Natural killer cell (primary cell): ENCODE data around the gene RPL39L. TPM values are rescaled to one million over a fixed set of nuclear protein-coding genes. Genes with fewer than 3 reads are reported as not detected.

Experiments
- ATAC-seq, 3 donors: fragments of 150-1000 bp in 2 of 3; fragments of 200-7000 bp in 1 of 3; cut with Tn5 transposase; 1 replicate in 1 of 3; 2 replicates in 2 of 3; pipeline ENCODE4 v1.10.0; 2021; ENCODE audit warnings: mild to moderate bottlenecking in 2 of 3, moderate library complexity in 2 of 3
- DNase-seq, 2 donors: peaks; one replicate each; pipeline versions ENCODE4 v3.0.0 to v3.0.0-alpha.2; 2013 to 2021; ENCODE audit warnings: mixed read lengths in 1 of 2
- H3K27ac ChIP-seq: one replicate; pipeline ENCODE4 v1.5.1; 2013; ENCODE audit warnings: mild to moderate bottlenecking, low read length
- H3K27me3 ChIP-seq: one replicate; pipeline ENCODE4 v1.6.1; 2013; ENCODE audit warnings: low read length; ENCODE audit not compliant: control insufficient read depth, insufficient read depth
- H3K36me3 ChIP-seq: one replicate; pipeline ENCODE4 v1.6.1; 2013; ENCODE audit warnings: low read length; ENCODE audit not compliant: control insufficient read depth, insufficient read depth
- H3K4me1 ChIP-seq: one replicate; pipeline ENCODE4 v1.6.1; 2013; ENCODE audit warnings: low read length; ENCODE audit not compliant: control insufficient read depth, insufficient read depth
- H3K4me3 ChIP-seq: one replicate; pipeline ENCODE4 v1.5.1; 2013; ENCODE audit warnings: low read length
- H3K9me3 ChIP-seq: one replicate; pipeline ENCODE4 v1.6.1; 2013; ENCODE audit warnings: low read length; ENCODE audit not compliant: control insufficient read depth, insufficient read depth
- H3K27ac Mint-ChIP-seq, 2 donors: one replicate each; pipeline ENCODE4 v1.8.0; 2022; ENCODE audit warnings: mild to moderate bottlenecking in 2 of 2, mixed read lengths in 2 of 2, moderate library complexity in 1 of 2
- H3K27me3 Mint-ChIP-seq, 2 donors: one replicate each; pipeline ENCODE4 v1.8.0; 2022; ENCODE audit warnings: low read depth in 2 of 2, mixed read lengths in 2 of 2
- H3K36me3 Mint-ChIP-seq: one replicate; pipeline ENCODE4 v1.8.0; 2022; ENCODE audit warnings: mixed read lengths
- H3K4me1 Mint-ChIP-seq, 2 donors: one replicate each; pipeline ENCODE4 v1.8.0; 2022; ENCODE audit warnings: mixed read lengths in 2 of 2
- H3K4me3 Mint-ChIP-seq: one replicate; pipeline ENCODE4 v1.8.0; 2022; ENCODE audit warnings: mild to moderate bottlenecking, moderate library complexity, mixed read lengths
- H3K9me3 Mint-ChIP-seq, 2 donors: one replicate each; pipeline ENCODE4 v1.8.0; 2022; ENCODE audit warnings: mixed read lengths in 2 of 2
- CTCF ChIP-seq: fragments of 200-600 bp; IDR thresholded peaks from one replicate; pipeline ENCODE4 v1.8.0; 2022; ENCODE audit warnings: antibody characterized with exemption
- WGBS: methylation state at CpG from one replicate; pipeline ENCODE4 v1.1.7; 2013; ENCODE audit warnings: missing lambda C conversion rate; ENCODE audit not compliant: insufficient coverage; 5-methylcytosine and 5-hydroxymethylcytosine counted together
- intact Hi-C: fragments of 100-400 bp; cut with micrococcal nuclease; formaldehyde crosslinking; loops from one replicate; pipeline ENCODE4 v1.14.2; 2022
- total RNA-seq, 4 donors: library from RNA; stranded (reverse); fragments of 120-200 nt in 1 of 4; gene quantifications; one replicate each; pipeline versions ENCODE4 v1.2.3 to v1.2.4, GENCODE V29; 2013 to 2022

RPL39L gene
- total RNA-seq, 3 donors from 2014 or later (not counting 1 experiment from before 2014, with no cell fraction given) = 3.1 to 6.6 (median 4.3) TPM

DNA sequence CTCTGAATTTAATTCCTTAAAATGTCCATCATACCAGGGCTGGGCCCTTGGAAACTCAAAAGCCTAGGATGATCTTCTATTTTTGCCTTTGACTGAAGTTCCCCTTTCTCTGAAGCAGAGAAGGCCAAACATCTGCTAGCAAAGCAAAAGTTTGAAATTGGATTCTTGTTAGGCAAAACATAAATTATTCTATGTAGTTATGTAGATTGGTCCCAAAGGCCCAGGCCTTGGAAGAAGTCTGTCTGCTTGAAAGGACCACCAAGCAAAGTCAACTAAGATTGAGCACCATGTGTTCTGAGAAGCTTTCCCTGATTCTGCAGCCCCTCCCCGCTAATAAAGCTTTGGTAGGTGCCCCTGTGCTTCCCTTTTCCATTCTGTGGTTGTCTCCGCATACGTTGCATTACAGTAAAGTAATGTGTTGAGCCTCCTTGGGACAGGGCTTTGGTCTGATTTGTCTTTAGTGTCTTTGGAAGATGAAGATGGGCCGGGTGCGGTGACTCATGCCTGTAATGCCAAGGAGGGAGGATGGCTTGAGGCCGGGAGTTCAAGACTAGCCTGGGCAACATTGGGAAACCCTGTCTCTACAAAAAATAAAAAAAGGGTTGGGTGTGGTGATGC lies 56.4 kb downstream of the RPL39L start:
- H3K4me3 Mint-ChIP-seq = no peak overlapping the region
- no peaks in the 10 kb centered on the region for H3K9me3 Mint-ChIP-seq
- H3K27ac ChIP-seq = no peak overlapping the region
- ATAC-seq (no peak), DNase-seq (no peak)
- H3K27ac Mint-ChIP-seq = peak overlapping the region in 1 of 2 donors; percentile 22
- H3K27me3 Mint-ChIP-seq = no peaks in the 10 kb centered on the region
- TF ChIP-seq CTCF = no peak
- H3K4me1 Mint-ChIP-seq = peaks cover 0 to 5% of the 10 kb centered on the region in 2 donors
- peaks cover 10% of the 10 kb centered on the region for H3K36me3 Mint-ChIP-seq
- H3K36me3 ChIP-seq = peaks cover 6% of the 10 kb centered on the region
- intact Hi-C loops = no loop called here
- 92% methylated on average over 6 of the region's 6 CpGs for WGBS
- no peak overlapping the region for H3K4me3 ChIP-seq
- peaks cover 3% of the 10 kb centered on the region for H3K9me3 ChIP-seq
- H3K27me3 ChIP-seq = no peaks in the 10 kb centered on the region
- H3K4me1 ChIP-seq = peaks cover 3% of the 10 kb centered on the region

GRCh38 chr3:187080799-187081450 lies 58.4 kb downstream of the RPL39L start:
- Mint-ChIP-seq H3K27me3 (no peaks in the 10 kb centered on the region), H3K4me3 (no peak overlapping the region), H3K27ac (peak overlapping the region; percentile 25 to 27), H3K9me3 (no peaks in the 10 kb centered on the region), H3K4me1 (peaks cover 0 to 9% of the 10 kb centered on the region in 2 donors), H3K36me3 (peaks cover 18% of the 10 kb centered on the region)
- TF ChIP-seq CTCF = no peak
- WGBS = 94% methylated on average over 13 of the region's 13 CpGs
- no peak overlapping the region for H3K4me3 ChIP-seq
- H3K9me3 ChIP-seq = no peaks in the 10 kb centered on the region
- DNase-seq (no peak), ATAC-seq (no peak)
- H3K4me1 ChIP-seq = peaks cover 3% of the 10 kb centered on the region
- H3K27ac ChIP-seq = no peak overlapping the region
- intact Hi-C loops = no loop called here
- peaks cover 25% of the 10 kb centered on the region for H3K36me3 ChIP-seq
- H3K27me3 ChIP-seq = no peaks in the 10 kb centered on the region

DNA sequence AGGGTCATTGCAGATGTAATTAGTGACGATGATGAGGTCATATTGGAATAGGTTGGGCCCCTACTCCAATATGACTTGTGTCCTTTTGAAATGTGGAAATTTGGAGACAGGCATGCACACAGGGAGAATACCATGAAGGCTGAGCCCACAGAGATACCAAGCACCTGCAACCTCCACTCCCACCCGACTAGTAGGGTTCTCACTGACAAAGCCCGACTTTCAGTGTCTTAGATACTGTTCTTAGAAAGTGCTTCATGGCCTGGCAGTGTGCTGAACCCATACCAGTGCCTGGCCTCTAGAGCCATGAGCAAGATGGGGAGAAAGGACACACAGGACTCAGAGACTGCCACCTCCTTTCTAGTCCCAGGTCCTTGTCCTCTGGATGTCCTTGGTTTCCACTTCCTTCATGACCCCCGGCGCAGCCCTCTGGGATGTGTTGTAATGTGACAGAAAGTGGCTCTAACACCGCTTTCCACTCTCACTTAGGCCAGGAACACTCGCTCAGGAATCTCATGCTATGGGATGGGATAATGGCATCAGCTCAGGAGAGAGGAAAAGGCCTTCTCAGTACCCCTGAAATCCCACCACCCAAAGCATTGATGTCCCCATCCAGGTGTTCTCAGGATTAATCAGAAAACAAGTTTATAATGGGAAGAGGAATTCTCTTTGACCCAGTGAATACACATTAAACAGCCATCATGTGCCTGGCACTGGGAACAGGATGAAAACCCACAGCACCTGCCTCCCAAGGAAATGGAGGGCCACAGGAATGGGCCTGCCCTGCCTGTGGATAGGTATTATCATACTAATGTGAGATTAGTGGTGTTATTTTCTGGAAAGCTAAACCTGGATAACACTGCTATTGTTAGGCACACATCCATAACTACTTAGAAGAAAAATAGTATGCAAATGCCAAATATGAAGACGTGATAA lies 59.9 kb downstream of the RPL39L start:
- peak overlapping the region; percentile 56 to 72 for H3K27ac Mint-ChIP-seq
- no peaks in the 10 kb centered on the region for H3K9me3 Mint-ChIP-seq
- peaks cover 20% of the 10 kb centered on the region for H3K36me3 Mint-ChIP-seq
- Histone ChIP-seq H3K27me3 (no peaks in the 10 kb centered on the region), H3K4me3 (no peak overlapping the region), H3K27ac (no peak overlapping the region), H3K4me1 (peaks cover 3% of the 10 kb centered on the region), H3K36me3 (peaks cover 41% of the 10 kb centered on the region), H3K9me3 (no peaks in the 10 kb centered on the region)
- intact Hi-C loops = no loop called here
- TF ChIP-seq CTCF = no peak
- no peak for DNase-seq
- H3K4me3 Mint-ChIP-seq = no peak overlapping the region
- no peaks in the 10 kb centered on the region for H3K27me3 Mint-ChIP-seq
- ATAC-seq = no peak
- H3K4me1 Mint-ChIP-seq = peaks cover 0 to 11% of the 10 kb centered on the region in 2 donors
- 93% methylated on average over 5 of the region's 8 CpGs for WGBS
